ENCODE results near the gene CEP112. TPM values are rescaled to one million over a fixed set of nuclear protein-coding genes. Genes with fewer than 3 reads are reported as not detected.

The CEP112 gene
- total RNA-seq, 2 experiments from 2014 or later: 1.2 to 1.5 TPM

- no peaks in the 10 kb centered on the region for H3K9me3 Mint-ChIP-seq
- TF ChIP-seq CTCF (IDR thresholded peaks at IDR 0.05): no peak
- no peak overlapping the region for H3K4me3 Mint-ChIP-seq
- POLR2A ChIA-PET: no interaction called here
- intact Hi-C loops (cut with micrococcal nuclease): no loop called here
- no peak overlapping the region for H3K27ac Mint-ChIP-seq
- H3K27me3 Mint-ChIP-seq: no peaks in the 10 kb centered on the region
- ATAC-seq (no peak), DNase-seq (no peak)
- no peaks in the 10 kb centered on the region for H3K4me1 Mint-ChIP-seq (ENCODE audit: low read depth)
- CTCF ChIA-PET: no interaction called here
- no peaks in the 10 kb centered on the region for H3K36me3 Mint-ChIP-seq (ENCODE audit: low read depth)
Measured at GRCh38 chr17:65856865-65857264, 335.1 kb downstream of the CEP112 start.

- intact Hi-C loops (cut with micrococcal nuclease): no loop called here
- no peak for ATAC-seq
Measured at GRCh38 chr17:65855675-65856074, 336.3 kb downstream of the CEP112 start.

GRCh38 chr17:65855245-65855644 is 336.7 kb downstream of the CEP112 start:
- Mint-ChIP-seq H3K27me3 (no peaks in the 10 kb centered on the region), H3K4me1 (ENCODE audit: low read depth) (peaks cover 2% of the 10 kb centered on the region), H3K36me3 (ENCODE audit: low read depth) (no peaks in the 10 kb centered on the region), H3K9me3 (no peaks in the 10 kb centered on the region), H3K27ac (no peak overlapping the region), H3K4me3 (no peak overlapping the region)
- intact Hi-C loops (cut with micrococcal nuclease): no loop called here
- DNase-seq: no peak
- ATAC-seq: no peak
- CTCF ChIA-PET: no interaction called here
- POLR2A ChIA-PET: interaction anchor here (0.6 kb wide), 1 partner anchor 298 kb away, joined by 3 read pairs; no protein-coding TSS in a partner anchor
- TF ChIP-seq CTCF (IDR thresholded peaks at IDR 0.05): no peak

More at GRCh38 chr17:65855675-65856074, 336.3 kb downstream of the CEP112 start:
- Mint-ChIP-seq H3K9me3 (no peaks in the 10 kb centered on the region), H3K27ac (no peak overlapping the region), H3K4me1 (ENCODE audit: low read depth) (no peaks in the 10 kb centered on the region), H3K4me3 (no peak overlapping the region), H3K36me3 (ENCODE audit: low read depth) (no peaks in the 10 kb centered on the region), H3K27me3 (no peaks in the 10 kb centered on the region)
- DNase-seq: no peak
- CTCF ChIA-PET: no interaction called here
- POLR2A ChIA-PET: no interaction called here
- TF ChIP-seq CTCF (IDR thresholded peaks at IDR 0.05): no peak

- Mint-ChIP-seq H3K4me3 (no peak overlapping the region), H3K27me3 (no peaks in the 10 kb centered on the region), H3K4me1 (ENCODE audit: low read depth) (peaks cover 3% of the 10 kb centered on the region), H3K27ac (no peak overlapping the region), H3K9me3 (no peaks in the 10 kb centered on the region), H3K36me3 (ENCODE audit: low read depth) (no peaks in the 10 kb centered on the region)
- TF ChIP-seq CTCF (IDR thresholded peaks at IDR 0.05): no peak
- ChIA-PET POLR2A (no interaction called here), CTCF (no interaction called here)
- no peak for ATAC-seq
- intact Hi-C loops (cut with micrococcal nuclease): no loop called here
- DNase-seq: no peak
Measured at GRCh38 chr17:65853816-65854215, 338.1 kb downstream of the CEP112 start.

- Mint-ChIP-seq H3K36me3 (ENCODE audit: low read depth) (no peaks in the 10 kb centered on the region), H3K9me3 (no peaks in the 10 kb centered on the region), H3K4me1 (ENCODE audit: low read depth) (peaks cover 3% of the 10 kb centered on the region), H3K27ac (no peak overlapping the region), H3K4me3 (no peak overlapping the region), H3K27me3 (no peaks in the 10 kb centered on the region)
- ChIA-PET POLR2A (no interaction called here), CTCF (no interaction called here)
- no peak for ATAC-seq
- no peak for DNase-seq
- intact Hi-C loops (cut with micrococcal nuclease): no loop called here
- TF ChIP-seq CTCF (IDR thresholded peaks at IDR 0.05): no peak
Measured at GRCh38 chr17:65852911-65853310, 339.0 kb downstream of the CEP112 start.

Data from activated CD8-positive, alpha-beta T cell treated with anti-CD3 and anti-CD28 coated beads for 36 hours (primary cell).